ENCODE data around the gene GOT2.

DNA sequence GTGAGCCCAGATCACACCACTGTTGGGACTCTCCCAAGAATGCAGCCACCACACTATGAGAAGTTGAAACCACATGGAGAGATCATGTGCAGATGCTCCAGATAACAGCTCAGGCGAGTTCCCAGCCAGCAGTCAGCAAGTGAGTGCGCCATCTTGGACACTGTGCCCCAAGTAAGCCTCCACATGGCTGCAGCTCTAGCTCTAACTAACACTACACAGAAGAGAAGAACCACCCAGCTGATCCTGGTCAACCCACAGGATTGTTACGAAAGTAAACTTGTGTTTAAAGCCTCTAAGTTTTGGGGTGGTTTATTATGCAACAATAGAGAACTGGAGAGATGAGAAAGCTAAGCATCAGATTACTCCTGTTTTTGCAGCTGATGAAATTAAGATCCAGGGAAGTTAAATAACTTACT lies 75.3 kb downstream of the GOT2 start:
- TF ChIP-seq RFX5 (IDR thresholded peaks at IDR 0.05; ENCODE audit: low read length) = no peak
- TF ChIP-seq JUND (IDR thresholded peaks at IDR 0.05) = no peak
- no peak for TF ChIP-seq CTCF (IDR thresholded peaks at IDR 0.05)
- no peak for TF ChIP-seq TEAD4 (IDR thresholded peaks at IDR 0.05; ENCODE audit: borderline replicate concordance, insufficient read depth)
